Stimulated activated CD8-positive, alpha-beta memory T cell treated with anti-CD3 and anti-CD28 coated beads, Interleukin-15, amount 100 ng/mL, for 1 hour (primary cell): ENCODE measurements around the gene TWF1.
A peak's percentile ranks its signal among the peaks of the same experiment; 100 is the strongest.
"Not testable (repeated sequence)": the region's sequence is repeated elsewhere in the genome, so short reads cannot be mapped to it uniquely, and the experiment has no call there.

ENCODE experiments used
- DNase-seq: peaks from one replicate; pipeline ENCODE4 v3.0.0-alpha.2; 2020; ENCODE audit warnings: low read depth

TWF1 gene

GRCh38 chr12:43805860-43806736 is at the start of gene TWF1:
Gene TWF1 (minus strand): TSS chr12:43806317. CDS start chr12:43806245, 72 bp downstream.
- peak; percentile 61 for DNase-seq

GRCh38 chr12:43852744-43853143 is 46.6 kb upstream of the TWF1 start:
- no peak for DNase-seq

- DNase-seq = no peak
These were observed 42.7 kb upstream of the TWF1 start for GRCh38 chr12:43848786-43849185.

GRCh38 chr12:43848226-43848507 is 42.0 kb upstream of the TWF1 start:
- DNase-seq = no peak

GRCh38 chr12:43847425-43848225 is 41.5 kb upstream of the TWF1 start:
- not testable (repeated sequence) for DNase-seq

GRCh38 chr12:43842259-43842658 is 36.1 kb upstream of the TWF1 start:
- DNase-seq = no peak

GRCh38 chr12:43841253-43841652 is 35.1 kb upstream of the TWF1 start:
- no peak for DNase-seq

GRCh38 chr12:43840338-43840737 is 34.2 kb upstream of the TWF1 start:
- DNase-seq = no peak

- no peak for DNase-seq
These were observed 30.4 kb upstream of the TWF1 start for GRCh38 chr12:43836475-43836989.

GRCh38 chr12:43835656-43836474 is 29.7 kb upstream of the TWF1 start, which contains the start of gene TMEM117:
Gene TMEM117 (plus strand): TSS chr12:43836081.
- DNase-seq = peak; percentile 14

- no peak for DNase-seq
These were observed 29.1 kb upstream of the TWF1 start for GRCh38 chr12:43835264-43835655.

GRCh38 chr12:43832463-43833168 is 26.5 kb upstream of the TWF1 start:
- no peak for DNase-seq

- no peak for DNase-seq
These were observed 21.0 kb upstream of the TWF1 start for GRCh38 chr12:43827093-43827492.

- no peak for DNase-seq
These were observed 20.6 kb upstream of the TWF1 start for GRCh38 chr12:43826681-43827080.

- no peak for DNase-seq
These were observed 18.2 kb upstream of the TWF1 start for GRCh38 chr12:43824207-43824775.

- no peak for DNase-seq
These were observed 10.1 kb upstream of the TWF1 start for GRCh38 chr12:43816168-43816567.

GRCh38 chr12:43815416-43815815 is 9.3 kb upstream of the TWF1 start:
- DNase-seq = no peak

- DNase-seq = no peak
These were observed 6.8 kb upstream of the TWF1 start for GRCh38 chr12:43812926-43813325.

GRCh38 chr12:43812057-43812456 is 5.9 kb upstream of the TWF1 start:
- DNase-seq = no peak

- DNase-seq = no peak
These were observed 1.3 kb upstream of the TWF1 start for GRCh38 chr12:43807386-43807785.

GRCh38 chr12:43806737-43807072 is 588 bp upstream of the TWF1 start:
- no peak for DNase-seq
